ENCODE data around the gene DYSF.

- TF ChIP-seq CTCF (IDR thresholded peaks at IDR 0.05) (no peak), ZFX (IDR thresholded peaks at IDR 0.05; ENCODE audit: borderline replicate concordance) (no peak)
These were observed 212.7 kb downstream of the DYSF start for GRCh38 chr2:71666094-71666474.

Measured in 22Rv1 (cell line).